Parathyroid adenoma (tissue), 2 donors: ENCODE data around the gene RNU5D-1.

Experiments
- H2AFZ ChIP-seq: fragments of 300-600 bp; sonication (generic); one replicate; pipeline ENCODE4 v1.7.0; 2017; ENCODE audit warnings: antibody characterized with exemption, mild to moderate bottlenecking
- H3K27ac ChIP-seq: fragments of 300-600 bp; sonication (generic); one replicate; pipeline ENCODE4 v1.7.0; 2017
- H3K27me3 ChIP-seq: fragments of 300-600 bp; sonication (generic); one replicate; pipeline ENCODE4 v1.7.0; 2017; ENCODE audit warnings: low read length; ENCODE audit not compliant: control insufficient read depth, insufficient read depth
- H3K36me3 ChIP-seq: fragments of 300-600 bp; sonication (generic); one replicate; pipeline ENCODE4 v1.7.0; 2017; ENCODE audit warnings: low read length; ENCODE audit not compliant: control insufficient read depth, insufficient read depth
- H3K4me1 ChIP-seq: fragments of 300-600 bp; sonication (generic); one replicate; pipeline ENCODE4 v1.7.0; 2017; ENCODE audit warnings: control low read depth
- H3K4me2 ChIP-seq: fragments of 300-600 bp; sonication (generic); one replicate; pipeline ENCODE4 v1.7.0; 2017; ENCODE audit warnings: low read length
- H3K4me3 ChIP-seq: fragments of 300-600 bp; sonication (generic); one replicate; pipeline ENCODE4 v1.7.0; 2017; ENCODE audit warnings: low read depth, low read length
- H3K79me2 ChIP-seq: fragments of 300-600 bp; sonication (generic); one replicate; pipeline ENCODE4 v1.7.0; 2017; ENCODE audit warnings: control low read depth
- H3K9ac ChIP-seq: fragments of 300-600 bp; sonication (generic); one replicate; pipeline ENCODE4 v1.7.0; 2017; ENCODE audit warnings: mild to moderate bottlenecking
- H3K9me3 ChIP-seq: fragments of 300-600 bp; sonication (generic); one replicate; pipeline ENCODE4 v1.7.0; 2017; ENCODE audit warnings: low read length; ENCODE audit not compliant: control insufficient read depth
- TF ChIP-seq, protein P1 (sequence below): fragments of 300-600 bp; sonication (generic); IDR thresholded peaks from one replicate; pipeline ENCODE4 v1.7.0; 2017; ENCODE audit warnings: antibody characterized with exemption, mild to moderate bottlenecking
- donor health status: primary hyperparathyroidism.

RNU5D-1 gene

DNA sequence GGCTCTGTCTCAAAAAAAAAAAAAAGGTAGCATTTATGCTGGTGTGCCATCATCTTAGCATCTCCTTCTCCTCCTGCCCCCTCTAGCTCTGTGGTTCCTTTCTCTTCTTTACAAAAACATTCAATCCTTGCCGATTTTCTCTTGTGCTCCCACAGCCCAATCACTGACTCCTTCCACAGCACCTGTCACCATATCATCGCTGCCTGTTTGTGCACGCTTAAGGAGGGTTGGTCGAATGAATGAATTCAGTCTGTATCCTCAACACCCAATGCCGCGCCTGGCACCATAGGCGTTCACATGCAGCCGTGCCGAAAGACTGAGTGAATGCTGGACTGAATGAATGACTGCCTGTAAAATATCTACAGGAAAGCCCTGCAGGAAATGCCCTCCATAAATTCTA is 7.9 kb downstream of the RNU5D-1 start:
- Histone ChIP-seq H3K79me2 (no peaks in the 10 kb centered on the region), H3K9me3 (no peaks in the 10 kb centered on the region), H2AFZ (no peak overlapping the region), H3K27ac (no peak overlapping the region), H3K27me3 (no peaks in the 10 kb centered on the region), H3K4me1 (no peaks in the 10 kb centered on the region), H3K4me3 (no peak overlapping the region), H3K36me3 (no peaks in the 10 kb centered on the region), H3K4me2 (no peak overlapping the region), H3K9ac (no peak overlapping the region)
- TF ChIP-seq, protein P1, sequence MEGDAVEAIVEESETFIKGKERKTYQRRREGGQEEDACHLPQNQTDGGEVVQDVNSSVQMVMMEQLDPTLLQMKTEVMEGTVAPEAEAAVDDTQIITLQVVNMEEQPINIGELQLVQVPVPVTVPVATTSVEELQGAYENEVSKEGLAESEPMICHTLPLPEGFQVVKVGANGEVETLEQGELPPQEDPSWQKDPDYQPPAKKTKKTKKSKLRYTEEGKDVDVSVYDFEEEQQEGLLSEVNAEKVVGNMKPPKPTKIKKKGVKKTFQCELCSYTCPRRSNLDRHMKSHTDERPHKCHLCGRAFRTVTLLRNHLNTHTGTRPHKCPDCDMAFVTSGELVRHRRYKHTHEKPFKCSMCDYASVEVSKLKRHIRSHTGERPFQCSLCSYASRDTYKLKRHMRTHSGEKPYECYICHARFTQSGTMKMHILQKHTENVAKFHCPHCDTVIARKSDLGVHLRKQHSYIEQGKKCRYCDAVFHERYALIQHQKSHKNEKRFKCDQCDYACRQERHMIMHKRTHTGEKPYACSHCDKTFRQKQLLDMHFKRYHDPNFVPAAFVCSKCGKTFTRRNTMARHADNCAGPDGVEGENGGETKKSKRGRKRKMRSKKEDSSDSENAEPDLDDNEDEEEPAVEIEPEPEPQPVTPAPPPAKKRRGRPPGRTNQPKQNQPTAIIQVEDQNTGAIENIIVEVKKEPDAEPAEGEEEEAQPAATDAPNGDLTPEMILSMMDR, result no peak

DNA sequence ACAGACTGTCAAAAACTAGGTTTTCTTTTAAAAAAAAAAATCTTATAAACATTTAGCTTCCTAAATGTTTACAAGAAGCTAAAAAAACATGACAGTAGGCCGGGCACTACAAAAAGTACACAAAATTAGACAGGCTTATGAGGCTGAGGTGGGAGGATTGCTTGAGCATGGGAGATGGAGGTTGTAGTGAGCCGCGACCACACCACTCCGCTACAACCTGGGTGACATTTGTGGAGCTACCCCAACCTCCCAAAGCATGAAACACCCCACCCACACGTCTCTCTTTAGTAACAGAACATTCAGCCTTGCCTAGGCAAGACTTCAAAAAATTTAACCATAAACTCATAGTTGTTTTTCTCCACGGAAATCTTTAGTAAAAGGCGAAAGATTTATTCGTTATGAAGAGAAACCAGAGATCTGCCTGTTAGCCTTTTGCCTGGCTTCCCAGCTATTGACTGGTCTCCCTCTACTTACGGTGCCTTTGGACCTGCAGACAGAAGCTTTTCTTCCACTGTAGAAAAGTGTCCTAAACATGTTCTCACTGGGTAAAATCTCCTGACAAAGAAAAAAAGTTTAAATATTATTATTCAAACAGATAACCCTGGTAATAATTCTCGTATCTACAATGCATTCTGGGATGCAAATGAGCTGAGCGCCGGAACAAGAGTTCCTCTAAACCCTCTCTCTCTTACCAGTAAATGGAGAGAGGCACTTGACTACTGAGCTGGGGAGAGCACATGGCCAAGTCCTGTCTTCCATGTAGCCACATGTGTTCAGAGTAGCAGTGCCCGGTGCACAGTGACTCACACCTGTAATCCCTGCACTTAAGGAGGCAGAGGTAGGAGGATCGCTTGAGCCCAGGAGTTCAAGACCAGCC is 9.2 kb downstream of the RNU5D-1 start:
- no peak overlapping the region for H3K27ac ChIP-seq

DNA sequence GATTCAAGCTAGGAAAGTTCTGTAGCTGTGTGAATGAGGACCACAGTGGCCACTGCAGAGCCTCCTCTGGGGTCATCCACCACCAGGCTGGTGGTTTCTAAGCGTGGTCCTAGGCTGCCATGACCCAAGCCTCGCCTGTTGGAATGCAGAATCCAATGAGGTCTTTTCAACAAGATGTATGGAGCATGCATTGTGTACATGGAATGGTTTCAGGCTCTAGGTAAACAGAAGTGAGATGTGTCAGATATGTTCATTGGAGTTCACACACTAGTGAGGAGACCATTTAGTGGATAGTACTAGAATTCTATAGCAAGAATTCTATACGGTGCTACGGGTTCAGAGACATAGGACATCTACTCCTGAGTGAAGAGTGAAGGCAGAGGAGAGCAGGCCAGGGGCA is 10.7 kb downstream of the RNU5D-1 start:
- H3K4me2 ChIP-seq, result no peak overlapping the region
- TF ChIP-seq, protein P1, result no peak
- H3K4me3 ChIP-seq, result no peak overlapping the region
- no peaks in the 10 kb centered on the region for H3K36me3 ChIP-seq
- H3K9ac ChIP-seq, result no peak overlapping the region
- H3K79me2 ChIP-seq, result no peaks in the 10 kb centered on the region
- no peaks in the 10 kb centered on the region for H3K9me3 ChIP-seq
- no peaks in the 10 kb centered on the region for H3K4me1 ChIP-seq
- no peaks in the 10 kb centered on the region for H3K27me3 ChIP-seq
- no peak overlapping the region for H3K27ac ChIP-seq
- H2AFZ ChIP-seq, result no peak overlapping the region

More for the DNA sequence above, 9.2 kb downstream of the RNU5D-1 start:
- H2AFZ ChIP-seq, result no peak overlapping the region
- no peak overlapping the region for H3K9ac ChIP-seq
- H3K4me2 ChIP-seq, result no peak overlapping the region
- H3K9me3 ChIP-seq, result no peaks in the 10 kb centered on the region
- H3K4me3 ChIP-seq, result no peak overlapping the region
- H3K36me3 ChIP-seq, result no peaks in the 10 kb centered on the region
- no peaks in the 10 kb centered on the region for H3K79me2 ChIP-seq
- no peaks in the 10 kb centered on the region for H3K4me1 ChIP-seq
- H3K27me3 ChIP-seq, result no peaks in the 10 kb centered on the region
- TF ChIP-seq, protein P1, result no peak

DNA sequence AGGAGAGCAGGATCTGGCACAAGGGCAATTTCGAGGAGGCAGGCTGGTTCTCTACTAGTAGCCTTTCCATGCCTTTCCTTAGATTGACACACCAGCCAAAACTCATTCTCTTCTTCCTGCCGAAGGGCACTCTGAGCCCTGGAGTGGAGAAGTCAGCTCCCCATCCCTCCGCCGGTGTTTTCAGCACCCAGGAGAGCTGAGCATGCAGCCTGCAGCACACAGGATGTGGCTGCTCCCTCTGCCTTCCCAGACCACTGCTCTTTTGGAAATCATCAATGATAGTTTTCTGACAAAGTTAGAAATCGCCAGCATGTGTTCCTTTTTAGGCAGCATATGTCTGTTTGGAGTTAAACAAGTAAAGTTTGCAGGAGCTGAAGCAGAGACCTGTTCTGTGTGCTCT is 11.7 kb downstream of the RNU5D-1 start:
- no peaks in the 10 kb centered on the region for H3K36me3 ChIP-seq
- no peak overlapping the region for H2AFZ ChIP-seq
- H3K79me2 ChIP-seq, result no peaks in the 10 kb centered on the region
- no peaks in the 10 kb centered on the region for H3K4me1 ChIP-seq
- H3K4me3 ChIP-seq, result no peak overlapping the region
- TF ChIP-seq, protein P1, result no peak
- H3K9ac ChIP-seq, result no peak overlapping the region
- H3K4me2 ChIP-seq, result no peak overlapping the region
- no peak overlapping the region for H3K27ac ChIP-seq
- H3K9me3 ChIP-seq, result no peaks in the 10 kb centered on the region
- H3K27me3 ChIP-seq, result no peaks in the 10 kb centered on the region

DNA sequence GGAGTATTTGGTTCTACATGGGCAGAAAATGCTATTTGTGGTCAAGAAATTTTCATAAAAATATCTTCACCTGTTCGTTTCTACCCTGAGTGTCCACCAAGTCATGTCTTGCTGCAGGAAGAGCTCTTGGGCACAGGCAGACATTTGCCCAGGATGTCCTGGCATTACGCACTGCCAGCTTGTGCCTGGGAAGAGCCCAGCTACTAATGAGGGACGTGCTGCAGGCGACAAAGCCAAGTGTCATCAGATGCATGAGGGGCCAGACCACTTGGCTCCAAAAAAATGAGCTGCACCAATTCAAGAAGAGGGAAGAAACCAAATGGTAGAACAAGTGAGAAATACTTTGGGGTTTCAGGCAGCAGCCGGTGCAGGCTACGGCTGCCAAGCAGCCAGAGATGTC is 12.9 kb downstream of the RNU5D-1 start:
- no peak overlapping the region for H3K4me2 ChIP-seq
- no peaks in the 10 kb centered on the region for H3K36me3 ChIP-seq
- H3K4me3 ChIP-seq, result no peak overlapping the region
- H3K27ac ChIP-seq, result no peak overlapping the region
- no peaks in the 10 kb centered on the region for H3K9me3 ChIP-seq
- no peak overlapping the region for H3K9ac ChIP-seq
- H2AFZ ChIP-seq, result no peak overlapping the region
- H3K4me1 ChIP-seq, result no peaks in the 10 kb centered on the region
- no peaks in the 10 kb centered on the region for H3K27me3 ChIP-seq
- TF ChIP-seq, protein P1, result no peak
- no peaks in the 10 kb centered on the region for H3K79me2 ChIP-seq
